Activated naive CD8-positive, alpha-beta T cell treated with anti-CD3 and anti-CD28 coated beads for 36 hours (primary cell): ENCODE results near the gene SPC24. TPM values are rescaled to one million over a fixed set of nuclear protein-coding genes. Genes with fewer than 3 reads are reported as not detected.
"Not testable (repeated sequence)": the region's sequence is repeated elsewhere in the genome, so short reads cannot be mapped to it uniquely, and the experiment has no call there.

Source experiments
- DNase-seq: peaks from one replicate; pipeline ENCODE4 v3.0.0; 2021
- H3K27ac Mint-ChIP-seq: one replicate; pipeline ENCODE4 v1.8.0; 2022; ENCODE audit warnings: mild to moderate bottlenecking, moderate library complexity, mixed read lengths
- H3K27me3 Mint-ChIP-seq: one replicate; pipeline ENCODE4 v1.8.0; 2022; ENCODE audit warnings: mild to moderate bottlenecking, mixed read lengths
- H3K36me3 Mint-ChIP-seq: one replicate; pipeline ENCODE4 v1.8.0; 2021; ENCODE audit warnings: mild to moderate bottlenecking, mixed read lengths
- H3K4me1 Mint-ChIP-seq: one replicate; pipeline ENCODE4 v1.8.0; 2021; ENCODE audit warnings: mixed read lengths
- H3K4me3 Mint-ChIP-seq: one replicate; pipeline ENCODE4 v1.8.0; 2022; ENCODE audit warnings: mild to moderate bottlenecking, moderate library complexity, mixed read lengths
- H3K9me3 Mint-ChIP-seq: one replicate; pipeline ENCODE4 v1.8.0; 2022; ENCODE audit warnings: mixed read lengths
- total RNA-seq, 2 experiments: library from RNA; stranded (reverse); gene quantifications; one replicate each; pipeline ENCODE4 v1.2.3, GENCODE V29; 2021

SPC24 gene
- total RNA-seq, 2 experiments from 2014 or later: 54.4 TPM

- not testable (repeated sequence) for H3K4me1 Mint-ChIP-seq, H3K27ac Mint-ChIP-seq, DNase-seq, H3K27me3 Mint-ChIP-seq, H3K9me3 Mint-ChIP-seq, H3K36me3 Mint-ChIP-seq, H3K4me3 Mint-ChIP-seq
Measured at GRCh38 chr19:11179145-11179465, 23.5 kb upstream of the SPC24 start.

- Mint-ChIP-seq H3K27me3 (peaks cover 7% of the 10 kb centered on the region), H3K27ac (no peak overlapping the region), H3K4me1 (peaks cover 6% of the 10 kb centered on the region), H3K36me3 (no peaks in the 10 kb centered on the region), H3K4me3 (no peak overlapping the region), H3K9me3 (no peaks in the 10 kb centered on the region)
- DNase-seq: no peak
Measured at GRCh38 chr19:11177592-11177991, 22.0 kb upstream of the SPC24 start.

GRCh38 chr19:11176466-11177193, 21.0 kb upstream of the SPC24 start:
- Mint-ChIP-seq H3K4me3 (no peak overlapping the region), H3K4me1 (peaks cover 6% of the 10 kb centered on the region), H3K27ac (no peak overlapping the region), H3K9me3 (no peaks in the 10 kb centered on the region), H3K27me3 (peaks cover 7% of the 10 kb centered on the region), H3K36me3 (no peaks in the 10 kb centered on the region)
- no peak for DNase-seq

GRCh38 chr19:11175920-11176319, 20.3 kb upstream of the SPC24 start:
- no peak for DNase-seq
- peaks cover 7% of the 10 kb centered on the region for H3K27me3 Mint-ChIP-seq
- no peak overlapping the region for H3K27ac Mint-ChIP-seq
- no peaks in the 10 kb centered on the region for H3K9me3 Mint-ChIP-seq
- H3K4me3 Mint-ChIP-seq: no peak overlapping the region
- no peaks in the 10 kb centered on the region for H3K36me3 Mint-ChIP-seq
- peaks cover 6% of the 10 kb centered on the region for H3K4me1 Mint-ChIP-seq

GRCh38 chr19:11174336-11174735, 18.8 kb upstream of the SPC24 start:
- H3K27ac Mint-ChIP-seq: no peak overlapping the region
- no peaks in the 10 kb centered on the region for H3K36me3 Mint-ChIP-seq
- no peak overlapping the region for H3K4me3 Mint-ChIP-seq
- H3K4me1 Mint-ChIP-seq: no peaks in the 10 kb centered on the region
- no peak for DNase-seq
- H3K27me3 Mint-ChIP-seq: peaks cover 4% of the 10 kb centered on the region
- H3K9me3 Mint-ChIP-seq: no peaks in the 10 kb centered on the region

- Mint-ChIP-seq H3K9me3 (no peaks in the 10 kb centered on the region), H3K36me3 (no peaks in the 10 kb centered on the region), H3K4me3 (no peak overlapping the region), H3K4me1 (no peaks in the 10 kb centered on the region), H3K27me3 (peaks cover 4% of the 10 kb centered on the region), H3K27ac (no peak overlapping the region)
- DNase-seq: no peak
Measured at GRCh38 chr19:11173516-11174155, 18.1 kb upstream of the SPC24 start.

- no peak overlapping the region for H3K27ac Mint-ChIP-seq
- H3K27me3 Mint-ChIP-seq: peaks cover under 1% of the 10 kb centered on the region
- H3K4me1 Mint-ChIP-seq: no peaks in the 10 kb centered on the region
- no peak overlapping the region for H3K4me3 Mint-ChIP-seq
- no peaks in the 10 kb centered on the region for H3K9me3 Mint-ChIP-seq
- H3K36me3 Mint-ChIP-seq: no peaks in the 10 kb centered on the region
- no peak for DNase-seq
Measured at GRCh38 chr19:11172576-11172975, 17.0 kb upstream of the SPC24 start.

GRCh38 chr19:11171144-11171543, 15.6 kb upstream of the SPC24 start:
- H3K9me3 Mint-ChIP-seq: no peaks in the 10 kb centered on the region
- H3K4me3 Mint-ChIP-seq: no peak overlapping the region
- H3K36me3 Mint-ChIP-seq: no peaks in the 10 kb centered on the region
- H3K27me3 Mint-ChIP-seq: no peaks in the 10 kb centered on the region
- DNase-seq: no peak
- H3K27ac Mint-ChIP-seq: no peak overlapping the region
- H3K4me1 Mint-ChIP-seq: no peaks in the 10 kb centered on the region

GRCh38 chr19:11169896-11170678, 14.5 kb upstream of the SPC24 start:
- no peaks in the 10 kb centered on the region for H3K9me3 Mint-ChIP-seq
- H3K4me3 Mint-ChIP-seq: no peak overlapping the region
- no peaks in the 10 kb centered on the region for H3K27me3 Mint-ChIP-seq
- no peak for DNase-seq
- H3K36me3 Mint-ChIP-seq: no peaks in the 10 kb centered on the region
- H3K4me1 Mint-ChIP-seq: no peaks in the 10 kb centered on the region
- no peak overlapping the region for H3K27ac Mint-ChIP-seq

- Mint-ChIP-seq H3K27me3 (no peaks in the 10 kb centered on the region), H3K36me3 (no peaks in the 10 kb centered on the region), H3K4me3 (no peak overlapping the region), H3K4me1 (no peaks in the 10 kb centered on the region), H3K9me3 (no peaks in the 10 kb centered on the region), H3K27ac (no peak overlapping the region)
- DNase-seq: no peak
Measured at GRCh38 chr19:11168568-11168967, 13.0 kb upstream of the SPC24 start.

GRCh38 chr19:11166281-11167142, 10.9 kb upstream of the SPC24 start:
- no peaks in the 10 kb centered on the region for H3K4me1 Mint-ChIP-seq
- H3K9me3 Mint-ChIP-seq: no peaks in the 10 kb centered on the region
- H3K27me3 Mint-ChIP-seq: no peaks in the 10 kb centered on the region
- H3K36me3 Mint-ChIP-seq: no peaks in the 10 kb centered on the region
- DNase-seq: no peak
- no peak overlapping the region for H3K4me3 Mint-ChIP-seq
- no peak overlapping the region for H3K27ac Mint-ChIP-seq

GRCh38 chr19:11165486-11166030, 10.0 kb upstream of the SPC24 start:
- no peak overlapping the region for H3K27ac Mint-ChIP-seq
- no peaks in the 10 kb centered on the region for H3K4me1 Mint-ChIP-seq
- H3K4me3 Mint-ChIP-seq: no peak overlapping the region
- H3K9me3 Mint-ChIP-seq: no peaks in the 10 kb centered on the region
- no peaks in the 10 kb centered on the region for H3K36me3 Mint-ChIP-seq
- no peak for DNase-seq
- no peaks in the 10 kb centered on the region for H3K27me3 Mint-ChIP-seq

- no peak overlapping the region for H3K4me3 Mint-ChIP-seq
- H3K36me3 Mint-ChIP-seq: no peaks in the 10 kb centered on the region
- H3K4me1 Mint-ChIP-seq: no peaks in the 10 kb centered on the region
- no peaks in the 10 kb centered on the region for H3K9me3 Mint-ChIP-seq
- no peak overlapping the region for H3K27ac Mint-ChIP-seq
- no peaks in the 10 kb centered on the region for H3K27me3 Mint-ChIP-seq
- DNase-seq: no peak
Measured at GRCh38 chr19:11164879-11165406, 9.4 kb upstream of the SPC24 start.

- Mint-ChIP-seq H3K27me3 (no peaks in the 10 kb centered on the region), H3K9me3 (no peaks in the 10 kb centered on the region), H3K36me3 (no peaks in the 10 kb centered on the region), H3K4me1 (no peaks in the 10 kb centered on the region), H3K4me3 (no peak overlapping the region), H3K27ac (no peak overlapping the region)
- no peak for DNase-seq
Measured at GRCh38 chr19:11164296-11164695, 8.7 kb upstream of the SPC24 start.

GRCh38 chr19:11160440-11160768, 4.8 kb upstream of the SPC24 start:
- DNase-seq, H3K9me3 Mint-ChIP-seq, H3K27ac Mint-ChIP-seq, H3K4me1 Mint-ChIP-seq, H3K36me3 Mint-ChIP-seq, H3K4me3 Mint-ChIP-seq, H3K27me3 Mint-ChIP-seq: not testable (repeated sequence)
